AG09309 (cell line): ENCODE results near the gene MALRD1.

Experiments used
- DNase-seq: peaks from one replicate; pipeline ENCODE4 v3.0.0-alpha.2; 2010; ENCODE audit warnings: low read depth
- H3K4me3 ChIP-seq: 2 replicates; pipeline ENCODE4 v1.5.1; 2011; ENCODE audit warnings: mild to moderate bottlenecking, low read depth, low read length, moderate library complexity; ENCODE audit not compliant: control insufficient read depth
- CTCF ChIP-seq: IDR thresholded peaks from 2 replicates; pipeline ENCODE4 v1.5.1; 2011; ENCODE audit warnings: mild to moderate bottlenecking, low read depth, low read length, inconsistent platforms; ENCODE audit not compliant: insufficient read depth, control insufficient read depth; ENCODE audit errors: missing control alignments

The MALRD1 gene

GRCh38 chr10:19328582-19328981, 280.0 kb downstream of the MALRD1 start:
- H3K4me3 ChIP-seq, result no peak overlapping the region
- no peak for TF ChIP-seq CTCF
- no peak for DNase-seq

GRCh38 chr10:19329475-19329874, 280.9 kb downstream of the MALRD1 start:
- DNase-seq, result no peak
- TF ChIP-seq CTCF, result no peak

GRCh38 chr10:19332304-19332703, 283.7 kb downstream of the MALRD1 start:
- TF ChIP-seq CTCF, result no peak
- no peak overlapping the region for H3K4me3 ChIP-seq
- DNase-seq, result no peak

More at GRCh38 chr10:19329475-19329874, 280.9 kb downstream of the MALRD1 start:
- H3K4me3 ChIP-seq, result no peak overlapping the region

- H3K4me3 ChIP-seq, result no peak overlapping the region
- DNase-seq, result no peak
These were observed 285.0 kb downstream of the MALRD1 start for GRCh38 chr10:19333631-19334030.

GRCh38 chr10:19347621-19348020, 299.0 kb downstream of the MALRD1 start:
- no peak for TF ChIP-seq CTCF
- DNase-seq, result no peak
- H3K4me3 ChIP-seq, result no peak overlapping the region

More at GRCh38 chr10:19333631-19334030, 285.0 kb downstream of the MALRD1 start:
- TF ChIP-seq CTCF, result no peak

GRCh38 chr10:19367176-19367575, 318.6 kb downstream of the MALRD1 start:
- no peak overlapping the region for H3K4me3 ChIP-seq
- no peak for TF ChIP-seq CTCF
- no peak for DNase-seq

GRCh38 chr10:19373988-19374387, 325.4 kb downstream of the MALRD1 start:
- no peak for TF ChIP-seq CTCF
- no peak overlapping the region for H3K4me3 ChIP-seq
- DNase-seq, result no peak
